NT2/D1 (cell line): ENCODE data around the gene LRPPRC.
"Not testable (repeated sequence)": the region's sequence is repeated elsewhere in the genome, so short reads cannot be mapped to it uniquely, and the experiment has no call there.

Experiments used
- DNase-seq: peaks from one replicate; pipeline ENCODE4 v3.0.0-alpha.2; 2011; ENCODE audit warnings: low read depth, low spot score
- H3K27me3 ChIP-seq: 2 replicates; pipeline ENCODE4 v1.6.0; 2011; ENCODE audit warnings: mild to moderate bottlenecking; ENCODE audit not compliant: insufficient read length, insufficient read depth
- H3K36me3 ChIP-seq: 2 replicates; pipeline ENCODE4 v1.6.1; 2011; ENCODE audit warnings: mild to moderate bottlenecking, low read length, mixed read lengths; ENCODE audit not compliant: insufficient read depth, insufficient read length
- H3K4me1 ChIP-seq: 2 replicates; pipeline ENCODE4 v1.5.1; 2011; ENCODE audit not compliant: insufficient read depth, insufficient read length
- H3K4me3 ChIP-seq: 2 replicates; pipeline ENCODE4 v1.5.1; 2011; ENCODE audit warnings: low read depth; ENCODE audit not compliant: insufficient read length
- H3K9ac ChIP-seq: 2 replicates; pipeline ENCODE4 v1.6.0; 2011; ENCODE audit warnings: low read depth; ENCODE audit not compliant: insufficient read length
- H3K9me3 ChIP-seq: 2 replicates; pipeline ENCODE4 v1.5.1; 2011; ENCODE audit warnings: mild to moderate bottlenecking, low read length; ENCODE audit not compliant: insufficient read depth
- SUZ12 ChIP-seq: IDR thresholded peaks from 2 replicates; pipeline ENCODE4 v1.6.1; 2011; ENCODE audit not compliant: insufficient read length, insufficient read depth; ENCODE audit errors: extremely low read depth
- YY1 ChIP-seq: IDR thresholded peaks from 2 replicates; pipeline ENCODE4 v1.6.1; 2011; ENCODE audit not compliant: insufficient read length, insufficient read depth
- ZNF274 ChIP-seq: IDR thresholded peaks from 2 replicates; pipeline ENCODE4 v1.6.1; 2011; ENCODE audit warnings: mild to moderate bottlenecking, low read depth, low read length

Gene LRPPRC

DNA sequence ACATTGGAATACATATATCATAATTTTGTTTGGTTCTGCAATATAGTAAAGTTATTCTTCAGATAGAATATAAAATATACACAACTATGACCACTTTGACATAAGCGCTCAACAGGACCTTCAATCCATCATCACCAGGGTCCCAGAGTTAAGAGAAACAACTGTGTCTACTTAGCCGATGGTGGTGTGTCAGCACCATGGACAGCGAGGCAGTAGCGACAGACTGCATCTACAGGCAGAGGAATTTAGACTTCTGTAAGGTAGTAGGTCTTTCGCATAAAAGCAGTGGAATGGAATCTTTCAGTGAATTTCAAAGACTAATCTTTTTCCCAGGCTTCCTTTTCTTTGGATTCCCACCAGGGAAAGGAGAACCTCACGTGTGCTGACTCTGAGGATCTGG is 20.5 kb upstream of the LRPPRC start:
- no peak overlapping the region for H3K9ac ChIP-seq
- DNase-seq, result peak; percentile 71
- TF ChIP-seq ZNF274 (no peak), YY1 (no peak), SUZ12 (no peak)
- no peaks in the 10 kb centered on the region for H3K9me3 ChIP-seq
- H3K4me3 ChIP-seq, result no peak overlapping the region
- H3K27me3 ChIP-seq, result no peaks in the 10 kb centered on the region
- H3K36me3 ChIP-seq, result no peaks in the 10 kb centered on the region
- H3K4me1 ChIP-seq, result no peaks in the 10 kb centered on the region

DNA sequence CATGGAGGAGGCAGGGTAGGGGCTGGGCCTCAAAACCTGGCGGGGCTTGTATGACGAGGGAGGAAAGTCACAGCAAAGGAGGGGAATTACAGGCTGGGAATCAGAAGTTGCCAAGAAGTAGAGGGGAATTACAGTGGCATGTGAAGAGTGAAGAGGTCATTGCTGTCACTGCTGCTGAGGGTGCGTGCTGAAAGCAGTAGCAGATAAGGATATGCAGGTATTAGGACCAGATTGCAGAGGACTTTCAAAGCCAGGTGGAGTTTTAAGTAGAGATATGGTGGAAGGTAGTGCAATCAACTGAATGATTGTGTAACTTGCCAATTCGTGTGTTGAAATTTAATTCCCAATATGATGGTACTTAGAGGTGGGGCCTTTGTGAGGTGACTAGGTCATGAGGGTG is 19.4 kb upstream of the LRPPRC start:
- Histone ChIP-seq H3K9me3 (no peaks in the 10 kb centered on the region), H3K4me3 (no peak overlapping the region), H3K27me3 (no peaks in the 10 kb centered on the region), H3K4me1 (no peaks in the 10 kb centered on the region), H3K9ac (no peak overlapping the region), H3K36me3 (no peaks in the 10 kb centered on the region)
- no peak for TF ChIP-seq YY1
- TF ChIP-seq ZNF274, result no peak
- no peak for TF ChIP-seq SUZ12
- no peak for DNase-seq

DNA sequence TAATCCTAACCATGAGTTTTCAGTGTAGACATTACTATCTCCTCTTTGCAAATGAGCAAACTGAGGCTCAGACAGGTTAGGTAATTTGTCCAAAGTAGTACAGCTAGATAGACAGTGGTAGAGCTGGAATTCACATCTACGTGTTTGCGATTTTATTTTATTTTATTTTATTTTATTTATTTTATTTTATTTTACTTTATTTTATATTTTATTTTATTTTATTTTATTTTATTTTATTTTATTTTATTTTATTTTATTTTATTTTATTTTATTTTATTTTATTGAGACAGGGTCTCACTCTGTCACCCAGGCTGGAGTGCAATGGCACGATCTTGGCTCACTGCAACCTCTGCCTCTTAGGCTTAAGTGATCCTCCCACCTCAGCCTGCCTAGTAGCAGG is 17.4 kb upstream of the LRPPRC start:
- H3K27me3 ChIP-seq, H3K9ac ChIP-seq, H3K4me3 ChIP-seq, DNase-seq, H3K36me3 ChIP-seq, H3K9me3 ChIP-seq, H3K4me1 ChIP-seq: not testable (repeated sequence)

DNA sequence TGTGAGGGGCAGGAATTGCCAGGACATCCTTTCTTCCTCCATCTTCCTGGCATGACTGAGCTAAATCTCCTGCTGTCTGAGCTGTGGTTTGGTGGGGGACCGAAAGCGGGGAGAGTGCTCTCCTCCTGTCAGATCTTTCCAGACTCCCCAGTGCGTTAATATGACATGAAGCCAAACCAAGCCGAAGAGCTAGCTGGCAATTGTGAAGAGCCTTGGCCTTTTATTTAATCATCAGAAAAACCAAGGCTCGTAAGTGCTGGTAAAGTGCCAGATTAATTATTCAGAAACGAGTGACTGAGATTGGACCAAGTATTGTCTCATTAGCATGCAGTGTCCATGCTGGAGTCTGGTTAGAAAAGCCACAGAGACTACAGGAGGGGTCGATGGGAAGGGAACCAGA is 14.5 kb upstream of the LRPPRC start:
- H3K9me3 ChIP-seq, result no peaks in the 10 kb centered on the region
- H3K4me1 ChIP-seq, result no peaks in the 10 kb centered on the region
- H3K27me3 ChIP-seq, result no peaks in the 10 kb centered on the region
- no peak for DNase-seq
- no peak overlapping the region for H3K9ac ChIP-seq
- TF ChIP-seq ZNF274, result no peak
- TF ChIP-seq YY1, result no peak
- no peak for TF ChIP-seq SUZ12
- H3K36me3 ChIP-seq, result no peaks in the 10 kb centered on the region
- no peak overlapping the region for H3K4me3 ChIP-seq

DNA sequence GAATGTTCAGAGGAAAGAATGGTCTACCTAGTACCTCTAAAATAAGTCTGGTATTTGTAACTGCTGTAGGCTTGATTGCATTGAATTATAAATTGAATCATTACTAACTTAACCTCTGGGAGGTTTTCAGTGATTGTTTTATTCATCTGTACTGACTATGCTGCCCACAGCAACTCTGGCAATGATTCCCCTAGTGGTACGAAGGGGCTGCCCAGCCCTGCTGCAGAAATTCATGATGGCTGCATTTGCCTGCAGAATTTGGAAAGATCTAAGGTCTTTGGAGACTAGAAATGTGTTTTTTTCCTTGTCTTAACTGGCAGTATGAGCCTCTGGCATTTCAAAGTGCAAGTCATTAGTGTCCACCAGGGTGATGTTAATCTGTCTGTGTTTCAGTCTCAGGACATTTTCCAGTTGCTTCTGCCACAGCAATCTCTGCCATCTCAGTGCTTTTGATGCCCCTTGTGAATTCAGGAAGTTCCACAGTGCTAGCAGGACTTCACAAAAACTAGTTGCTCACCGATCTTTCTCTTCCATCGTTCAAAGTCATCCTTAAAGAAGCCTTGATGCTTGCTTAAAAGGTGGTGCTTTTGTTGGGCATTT is 13.4 kb upstream of the LRPPRC start:
- Histone ChIP-seq H3K36me3 (no peaks in the 10 kb centered on the region), H3K4me3 (no peak overlapping the region), H3K4me1 (no peaks in the 10 kb centered on the region), H3K27me3 (no peaks in the 10 kb centered on the region), H3K9me3 (no peaks in the 10 kb centered on the region), H3K9ac (no peak overlapping the region)
- TF ChIP-seq SUZ12, result no peak
- no peak for TF ChIP-seq ZNF274
- no peak for TF ChIP-seq YY1
- no peak for DNase-seq

DNA sequence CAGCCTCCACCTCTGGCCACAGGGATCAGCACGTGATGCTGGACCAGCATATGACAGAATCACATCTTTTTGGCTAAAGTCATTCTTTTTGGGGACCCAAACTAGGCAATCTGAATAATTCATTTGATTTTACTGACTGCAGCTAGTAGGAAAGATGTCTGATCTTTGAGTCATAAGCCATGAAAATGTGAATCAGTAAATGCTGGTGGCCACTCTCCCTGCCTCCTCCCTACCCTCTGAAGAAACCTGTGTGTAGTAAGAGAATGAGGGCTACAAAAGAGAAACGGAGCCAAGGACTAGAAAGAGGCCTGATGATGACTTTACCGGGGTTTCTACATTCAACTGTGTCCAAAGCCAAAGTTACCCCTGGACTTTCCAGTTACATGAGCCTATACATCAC is 10.1 kb upstream of the LRPPRC start:
- Histone ChIP-seq H3K9me3 (no peaks in the 10 kb centered on the region), H3K4me1 (no peaks in the 10 kb centered on the region), H3K36me3 (no peaks in the 10 kb centered on the region), H3K4me3 (no peak overlapping the region), H3K27me3 (no peaks in the 10 kb centered on the region), H3K9ac (no peak overlapping the region)
- TF ChIP-seq YY1, result no peak
- TF ChIP-seq SUZ12, result no peak
- TF ChIP-seq ZNF274, result no peak
- DNase-seq, result no peak

DNA sequence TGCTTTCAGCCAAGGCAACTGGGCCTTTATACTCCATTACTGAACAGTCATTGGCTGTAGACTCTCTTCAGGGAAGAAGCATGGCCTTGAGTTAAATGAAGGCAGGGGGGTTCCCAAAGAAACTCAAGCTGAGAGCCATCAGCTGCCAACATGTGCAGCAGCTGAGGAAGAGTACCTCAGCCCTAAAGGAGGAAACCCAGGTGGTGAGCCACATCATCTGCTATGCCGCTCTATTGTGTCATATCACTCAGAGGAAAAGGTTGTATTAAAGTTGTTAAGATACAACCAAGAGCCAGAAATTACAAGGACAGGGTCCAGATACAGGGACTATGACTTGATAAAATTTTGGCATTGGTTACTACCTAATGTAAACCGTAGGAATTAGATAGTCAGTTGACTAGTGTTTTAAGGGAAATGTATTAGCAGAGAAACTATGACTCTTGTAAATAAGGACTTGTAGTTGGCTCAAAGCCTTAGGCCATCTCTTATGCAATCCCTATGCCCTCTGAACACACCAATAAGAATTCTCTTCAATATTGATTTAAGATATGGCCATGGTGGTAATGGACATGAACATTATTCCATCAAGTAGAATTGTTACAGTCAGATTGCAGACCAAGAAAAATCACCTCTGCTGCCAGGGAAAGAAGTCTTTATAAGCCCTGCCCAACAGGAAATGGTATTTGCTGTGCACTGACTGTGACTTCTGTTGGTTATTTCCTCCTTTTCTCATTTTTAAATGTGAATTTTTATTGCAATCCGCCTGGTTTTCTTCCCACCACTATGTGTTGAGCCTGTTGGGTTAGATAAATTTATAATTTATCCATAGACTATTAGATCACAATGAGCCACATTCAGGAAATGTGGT is 9.2 kb upstream of the LRPPRC start:
- H3K9ac ChIP-seq, result no peak overlapping the region
- H3K36me3 ChIP-seq, result no peaks in the 10 kb centered on the region
- H3K4me1 ChIP-seq, result no peaks in the 10 kb centered on the region
- H3K4me3 ChIP-seq, result no peak overlapping the region
- H3K27me3 ChIP-seq, result no peaks in the 10 kb centered on the region
- TF ChIP-seq ZNF274 (no peak), SUZ12 (no peak), YY1 (no peak)
- DNase-seq, result no peak
- no peaks in the 10 kb centered on the region for H3K9me3 ChIP-seq

DNA sequence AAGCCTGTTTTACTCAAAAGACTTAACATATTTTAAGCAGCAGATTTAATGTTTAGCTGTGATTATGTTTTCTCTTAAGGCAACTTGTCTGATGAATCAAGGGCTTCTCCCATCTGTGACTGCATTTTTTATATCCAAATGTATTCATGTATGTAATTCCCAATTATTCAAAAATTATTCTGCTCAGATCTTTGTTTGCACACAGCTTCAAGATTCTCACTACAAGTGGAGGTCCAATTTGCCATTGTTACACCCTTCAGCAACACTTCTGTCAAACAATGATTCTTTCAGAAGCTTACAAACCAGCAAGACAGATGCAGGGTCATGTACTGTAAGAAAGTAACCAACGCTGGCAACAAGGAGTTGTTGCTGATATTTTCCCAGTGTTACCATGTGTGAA is 5.9 kb upstream of the LRPPRC start:
- no peak for DNase-seq
- no peaks in the 10 kb centered on the region for H3K4me1 ChIP-seq
- TF ChIP-seq ZNF274 (no peak), SUZ12 (no peak), YY1 (no peak)
- H3K27me3 ChIP-seq, result no peaks in the 10 kb centered on the region
- no peaks in the 10 kb centered on the region for H3K36me3 ChIP-seq
- H3K9ac ChIP-seq, result no peak overlapping the region
- no peak overlapping the region for H3K4me3 ChIP-seq
- H3K9me3 ChIP-seq, result no peaks in the 10 kb centered on the region
